ENCODE data around the gene VIT. TPM values are rescaled to one million over a fixed set of nuclear protein-coding genes. Genes with fewer than 3 reads are reported as not detected.

The VIT gene
- total RNA-seq, 1 donor from 2014 or later = not detected

DNA sequence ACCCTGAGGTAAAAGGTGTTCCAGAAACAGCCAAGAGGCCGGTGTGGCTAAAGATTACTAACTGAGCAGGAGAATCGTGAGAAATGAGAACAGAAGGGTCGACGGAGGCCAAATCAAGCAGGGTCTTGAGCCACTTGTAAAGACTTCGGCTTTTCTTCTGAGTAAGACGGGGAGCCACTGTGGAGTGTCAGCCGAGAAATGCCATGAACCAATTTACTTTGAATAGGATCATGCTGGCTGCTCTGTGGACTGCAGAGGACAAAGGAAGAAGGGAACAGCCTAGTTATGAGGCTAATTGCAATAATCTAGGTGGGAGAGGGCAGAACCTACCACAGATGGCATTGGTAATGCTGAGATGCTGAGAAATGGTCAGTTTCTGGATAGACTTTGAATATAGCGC lies 16.8 kb downstream of the VIT start:
- TF ChIP-seq, protein P1, sequence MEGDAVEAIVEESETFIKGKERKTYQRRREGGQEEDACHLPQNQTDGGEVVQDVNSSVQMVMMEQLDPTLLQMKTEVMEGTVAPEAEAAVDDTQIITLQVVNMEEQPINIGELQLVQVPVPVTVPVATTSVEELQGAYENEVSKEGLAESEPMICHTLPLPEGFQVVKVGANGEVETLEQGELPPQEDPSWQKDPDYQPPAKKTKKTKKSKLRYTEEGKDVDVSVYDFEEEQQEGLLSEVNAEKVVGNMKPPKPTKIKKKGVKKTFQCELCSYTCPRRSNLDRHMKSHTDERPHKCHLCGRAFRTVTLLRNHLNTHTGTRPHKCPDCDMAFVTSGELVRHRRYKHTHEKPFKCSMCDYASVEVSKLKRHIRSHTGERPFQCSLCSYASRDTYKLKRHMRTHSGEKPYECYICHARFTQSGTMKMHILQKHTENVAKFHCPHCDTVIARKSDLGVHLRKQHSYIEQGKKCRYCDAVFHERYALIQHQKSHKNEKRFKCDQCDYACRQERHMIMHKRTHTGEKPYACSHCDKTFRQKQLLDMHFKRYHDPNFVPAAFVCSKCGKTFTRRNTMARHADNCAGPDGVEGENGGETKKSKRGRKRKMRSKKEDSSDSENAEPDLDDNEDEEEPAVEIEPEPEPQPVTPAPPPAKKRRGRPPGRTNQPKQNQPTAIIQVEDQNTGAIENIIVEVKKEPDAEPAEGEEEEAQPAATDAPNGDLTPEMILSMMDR (IDR thresholded peaks at IDR 0.05; ENCODE audit: insufficient read depth, low read length, severe bottlenecking) = no peak
- Histone ChIP-seq H3K36me3 (ENCODE audit: control insufficient read depth, insufficient read depth, low read length) (no peaks in the 10 kb centered on the region), H3K4me3 (ENCODE audit: low read depth, low read length) (no peak overlapping the region), H3K27me3 (ENCODE audit: control insufficient read depth, insufficient read depth, low read length) (no peaks in the 10 kb centered on the region)
- FAIRE-seq = no peak
- DNase-seq (ENCODE audit: low read depth) = no peak

- no peak for FAIRE-seq
- Histone ChIP-seq H3K4me3 (ENCODE audit: low read depth, low read length) (no peak overlapping the region), H3K36me3 (ENCODE audit: control insufficient read depth, insufficient read depth, low read length) (no peaks in the 10 kb centered on the region), H3K27me3 (ENCODE audit: control insufficient read depth, insufficient read depth, low read length) (no peaks in the 10 kb centered on the region)
- no peak for DNase-seq (ENCODE audit: low read depth)
- TF ChIP-seq, protein P1 (IDR thresholded peaks at IDR 0.05; ENCODE audit: insufficient read depth, low read length, severe bottlenecking) = no peak
Observed at GRCh38 chr2:36716111-36716510, 19.6 kb downstream of the VIT start.

DNA sequence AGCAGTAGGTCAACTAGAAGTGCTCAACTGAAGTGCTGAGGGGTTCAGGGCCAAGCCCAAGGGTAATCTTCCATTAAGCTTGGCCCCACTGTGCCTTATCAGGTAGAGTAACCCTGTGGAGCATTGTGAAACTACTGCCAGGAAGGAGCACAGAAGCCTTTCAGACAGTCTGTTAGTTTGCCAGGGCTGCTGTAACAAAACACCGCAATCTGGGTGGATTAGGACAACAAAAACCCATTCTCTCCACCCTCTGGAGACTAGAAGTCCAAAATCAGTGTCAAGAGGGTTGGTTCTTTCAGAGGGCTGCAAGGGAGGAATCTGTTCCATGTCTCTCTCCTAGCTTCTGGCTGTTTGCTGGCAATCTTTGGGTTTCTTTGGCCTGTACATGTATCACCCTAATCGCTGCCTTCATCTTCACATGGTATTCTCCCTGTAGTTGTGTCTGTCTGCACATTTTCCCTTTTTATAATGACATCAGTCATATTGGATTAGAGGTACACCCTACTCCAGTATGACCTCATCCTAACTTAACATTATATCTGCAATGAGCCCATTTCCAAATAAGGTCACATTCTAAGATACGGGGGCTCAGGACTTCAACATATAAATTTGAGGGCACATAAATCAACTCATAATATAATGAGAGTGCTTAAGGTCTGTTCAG lies 21.2 kb downstream of the VIT start:
- no peaks in the 10 kb centered on the region for H3K36me3 ChIP-seq (ENCODE audit: control insufficient read depth, insufficient read depth, low read length)
- FAIRE-seq = no peak
- TF ChIP-seq, protein P1 (IDR thresholded peaks at IDR 0.05; ENCODE audit: insufficient read depth, low read length, severe bottlenecking) = no peak
- no peak overlapping the region for H3K4me3 ChIP-seq (ENCODE audit: low read depth, low read length)
- no peaks in the 10 kb centered on the region for H3K27me3 ChIP-seq (ENCODE audit: control insufficient read depth, insufficient read depth, low read length)
- no peak for DNase-seq (ENCODE audit: low read depth)

GRCh38 chr2:36727550-36727949 lies 31.0 kb downstream of the VIT start:
- Histone ChIP-seq H3K36me3 (ENCODE audit: control insufficient read depth, insufficient read depth, low read length) (no peaks in the 10 kb centered on the region), H3K4me3 (ENCODE audit: low read depth, low read length) (no peak overlapping the region), H3K27me3 (ENCODE audit: control insufficient read depth, insufficient read depth, low read length) (no peaks in the 10 kb centered on the region)
- TF ChIP-seq, protein P1 (IDR thresholded peaks at IDR 0.05; ENCODE audit: insufficient read depth, low read length, severe bottlenecking) = no peak
- DNase-seq (ENCODE audit: low read depth) = no peak
- no peak for FAIRE-seq

DNA sequence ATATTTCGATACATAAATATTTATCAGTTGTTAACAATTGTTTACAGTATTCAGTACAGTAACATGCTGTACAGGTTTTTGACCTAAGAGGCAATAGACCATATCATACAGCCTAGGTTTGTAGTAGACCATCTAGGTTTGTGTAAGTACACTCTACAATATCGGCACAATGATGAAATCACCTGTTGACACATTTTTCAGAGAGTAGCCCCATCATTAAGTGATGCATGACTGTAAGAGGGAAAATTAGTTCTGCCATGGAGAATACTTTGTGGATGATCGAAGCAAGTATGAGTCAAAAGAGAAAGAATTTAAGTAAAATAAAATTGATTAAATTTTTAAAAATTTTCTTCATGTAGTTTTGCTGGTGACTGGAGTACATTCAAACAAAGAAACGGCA lies 32.6 kb downstream of the VIT start:
- TF ChIP-seq, protein P1 (IDR thresholded peaks at IDR 0.05; ENCODE audit: insufficient read depth, low read length, severe bottlenecking) = no peak
- DNase-seq (ENCODE audit: low read depth) = no peak
- Histone ChIP-seq H3K27me3 (ENCODE audit: control insufficient read depth, insufficient read depth, low read length) (no peaks in the 10 kb centered on the region), H3K36me3 (ENCODE audit: control insufficient read depth, insufficient read depth, low read length) (no peaks in the 10 kb centered on the region), H3K4me3 (ENCODE audit: low read depth, low read length) (no peak overlapping the region)
- no peak for FAIRE-seq
